GM19324 (cell line): Measurements from ENCODE around the gene LCORL.
"Not testable (repeated sequence)": the region's sequence is repeated elsewhere in the genome, so short reads cannot be mapped to it uniquely, and the experiment has no call there.

ENCODE experiments used
- ATAC-seq: cut with Tn5 transposase; IDR thresholded peaks from one replicate; pipeline ENCODE4 v1.9.1; 2021; ENCODE audit warnings: mild to moderate bottlenecking, moderate library complexity; ENCODE audit not compliant: unreplicated experiment, low FRiP score

LCORL gene

GRCh38 chr4:18021720-18022571 lies at the start of gene LCORL:
Gene LCORL (minus strand): TSS chr4:18021755. CDS start chr4:18021751, 4 bp downstream.
- peak; percentile 86 for ATAC-seq

- ATAC-seq = no peak
Measured at GRCh38 chr4:18069810-18070209, 48.3 kb upstream of the LCORL start.

GRCh38 chr4:18067031-18067430 lies 45.5 kb upstream of the LCORL start:
- ATAC-seq = no peak

GRCh38 chr4:18063079-18063478 lies 41.5 kb upstream of the LCORL start:
- no peak for ATAC-seq

- ATAC-seq = peak; percentile 52
Measured at GRCh38 chr4:18057821-18058533, 36.4 kb upstream of the LCORL start.

- ATAC-seq = no peak
Measured at GRCh38 chr4:18056030-18056429, 34.5 kb upstream of the LCORL start.

- no peak for ATAC-seq
Measured at GRCh38 chr4:18052158-18052557, 30.6 kb upstream of the LCORL start.

- ATAC-seq = no peak
Measured at GRCh38 chr4:18051281-18051680, 29.7 kb upstream of the LCORL start.

- ATAC-seq = no peak
Measured at GRCh38 chr4:18050448-18050847, 28.9 kb upstream of the LCORL start.

GRCh38 chr4:18049446-18049845 lies 27.9 kb upstream of the LCORL start:
- ATAC-seq = no peak

- ATAC-seq = no peak
Measured at GRCh38 chr4:18042754-18043153, 21.2 kb upstream of the LCORL start.

- no peak for ATAC-seq
Measured at GRCh38 chr4:18042012-18042411, 20.5 kb upstream of the LCORL start.

- no peak for ATAC-seq
Measured at GRCh38 chr4:18041114-18041513, 19.6 kb upstream of the LCORL start.

GRCh38 chr4:18039113-18039512 lies 17.6 kb upstream of the LCORL start:
- ATAC-seq = no peak

GRCh38 chr4:18036369-18036768 lies 14.8 kb upstream of the LCORL start:
- not testable (repeated sequence) for ATAC-seq

GRCh38 chr4:18034099-18034498 lies 12.5 kb upstream of the LCORL start:
- ATAC-seq = no peak

- ATAC-seq = no peak
Measured at GRCh38 chr4:18033111-18034085, 11.8 kb upstream of the LCORL start.

GRCh38 chr4:18025288-18025687 lies 3.7 kb upstream of the LCORL start:
- ATAC-seq = no peak

- no peak for ATAC-seq
Measured at GRCh38 chr4:18022572-18023050, 1.1 kb upstream of the LCORL start.

GRCh38 chr4:18021470-18021719 lies 160 bp downstream of the LCORL start:
- ATAC-seq = peak; percentile 22
